GM12878 (cell line): ENCODE data around the gene DNAAF5. TPM values are rescaled to one million over a fixed set of nuclear protein-coding genes. Genes with fewer than 3 reads are reported as not detected.

Experiments used
- ATAC-seq: fragments of 200-7000 bp; cut with Tn5 transposase; 3 replicates; pipeline ENCODE4 v1.9.1; 2020; ENCODE audit warnings: mild to moderate bottlenecking, moderate library complexity
- BruUV-seq: library from RNA; stranded (reverse); fragments of 400-500 nt; replicated peaks from 2 replicates; lab custom pipeline; 2021; lab: Mats Ljungman, UMichigan
- CTCF ChIA-PET: fragments of 300-600 bp; sonication (Branson Sonifier 250); formaldehyde crosslinking; extraction: SDS; loops from one replicate; lab custom pipeline; 2021; ENCODE audit warnings: inconsistent platforms; lab: Yijun Ruan, JAX
- POLR2A ChIA-PET: fragments of 350-600 bp; formaldehyde crosslinking; extraction: SDS; loops from one replicate; lab custom pipeline; 2021; ENCODE audit warnings: inconsistent platforms; lab: Charles Lee
- RAD21 ChIA-PET: fragments of 300-600 bp; sonication (Branson Sonifier 250); formaldehyde crosslinking; loops from one replicate; lab custom pipeline; 2023; ENCODE audit warnings: antibody characterized with exemption; ENCODE audit not compliant: unreplicated experiment; lab: Charles Lee
- SMC1A ChIA-PET: fragments of 300-600 bp; sonication (Branson Sonifier 250); formaldehyde crosslinking; loops from one replicate; lab custom pipeline; 2023; ENCODE audit not compliant: unreplicated experiment, uncharacterized antibody; lab: Charles Lee
- DNase-seq: peaks from one replicate; pipeline ENCODE4 v3.0.0-alpha.2; 2011; ENCODE audit warnings: low read depth, low spot score
- FAIRE-seq: peaks from 3 replicates; lab custom pipeline; 2011; peaks lifted over from hg19 to GRCh38; lab: Jason Lieb, UNC
- H2AFZ ChIP-seq: 2 replicates; pipeline ENCODE4 v1.6.0; 2011; ENCODE audit warnings: low read depth, low read length, control low read depth; ENCODE audit not compliant: control insufficient read depth
- H3K27ac ChIP-seq: 2 replicates; pipeline ENCODE4 v1.5.1; 2011; ENCODE audit warnings: control low read depth; ENCODE audit not compliant: control insufficient read depth, insufficient read depth
- H3K27me3 ChIP-seq, 2 experiments: replicated peaks in 1 of 2; 2 replicates each; pipeline versions ENCODE4 v1.6.0 to v1.6.1; 2011; ENCODE audit warnings: low read length in 1 of 2; ENCODE audit not compliant: control insufficient read depth in 2 of 2, insufficient read depth in 2 of 2
- H3K36me3 ChIP-seq, 2 experiments: 2 replicates each; pipeline ENCODE4 v1.5.1; 2011; ENCODE audit warnings: low read length in 1 of 2; ENCODE audit not compliant: control insufficient read depth in 2 of 2, insufficient read depth in 2 of 2
- H3K4me1 ChIP-seq: 2 replicates; pipeline ENCODE4 v1.6.1; 2011; ENCODE audit warnings: mild to moderate bottlenecking, low read length, moderate library complexity, mixed read lengths; ENCODE audit not compliant: control insufficient read depth, insufficient read depth
- H3K4me2 ChIP-seq: 2 replicates; pipeline ENCODE4 v1.6.0; 2011; ENCODE audit warnings: control low read depth; ENCODE audit not compliant: control insufficient read depth, insufficient read depth
- H3K4me3 ChIP-seq: fragments of 200-600 bp; sonication (generic); 2 replicates; pipeline ENCODE4 v1.5.1; 2016
- H3K79me2 ChIP-seq: 2 replicates; pipeline ENCODE4 v1.6.0; 2011; ENCODE audit warnings: low read length; ENCODE audit not compliant: control insufficient read depth, insufficient read depth
- H3K9ac ChIP-seq: 2 replicates; pipeline ENCODE4 v1.8.0; 2011; ENCODE audit warnings: low read length, control low read depth, mixed read lengths; ENCODE audit not compliant: control insufficient read depth, insufficient read depth
- H3K9me3 ChIP-seq: replicated peaks from 3 replicates; pipeline ENCODE4 v1.5.1; 2011; ENCODE audit warnings: mild to moderate bottlenecking, low read length; ENCODE audit not compliant: control insufficient read depth, insufficient read depth
- H4K20me1 ChIP-seq: 2 replicates; pipeline ENCODE4 v1.6.0; 2011; ENCODE audit not compliant: control insufficient read depth, insufficient read depth
- BCL11A ChIP-seq: IDR thresholded peaks from 2 replicates; pipeline ENCODE4 v1.6.1; 2011; ENCODE audit warnings: low read depth, low read length
- CBFB ChIP-seq: IDR thresholded peaks from 2 replicates; pipeline ENCODE4 v1.6.1; 2016; ENCODE audit warnings: antibody characterized with exemption, low read depth
- EP300 ChIP-seq, 2 experiments: fragments of 150-350 bp in 1 of 2; IDR thresholded peaks; 2 replicates each; pipeline ENCODE4 v1.6.1; 2011 to 2012; ENCODE audit warnings: low read depth in 2 of 2, low read length in 2 of 2, borderline replicate concordance in 1 of 2, improper control_type of control experiment in 1 of 2, inconsistent platforms in 1 of 2; ENCODE audit not compliant: control insufficient read depth in 1 of 2
- GABPA ChIP-seq: IDR thresholded peaks from 2 replicates; pipeline ENCODE4 v1.6.1; 2014; ENCODE audit warnings: antibody characterized with exemption, low read depth, mild to moderate bottlenecking, inconsistent platforms
- HSF1 ChIP-seq: fragments of 150-350 bp; IDR thresholded peaks from 2 replicates; pipeline ENCODE4 v1.6.1; 2014; ENCODE audit warnings: mild to moderate bottlenecking, low read depth, low read length
- MTA3 ChIP-seq: IDR thresholded peaks from 2 replicates; pipeline ENCODE4 v1.6.1; 2012; ENCODE audit warnings: low read length, inconsistent platforms, borderline replicate concordance
- ZBED1 ChIP-seq: IDR thresholded peaks from 2 replicates; pipeline ENCODE4 v1.6.1; 2016; ENCODE audit warnings: borderline replicate concordance
- ZNF384 ChIP-seq: IDR thresholded peaks from 2 replicates; pipeline ENCODE4 v1.6.1; 2012; ENCODE audit warnings: low read depth, mild to moderate bottlenecking, low read length, improper control_type of control experiment, borderline replicate concordance
- WGBS: methylation state at CpG from one replicate; pipeline ENCODE4 v1.1.6; 2016; ENCODE audit warnings: low lambda C conversion rate; ENCODE audit not compliant: insufficient replicate concordance, insufficient coverage; ENCODE audit errors: missing lambda C conversion rate; 5-methylcytosine and 5-hydroxymethylcytosine counted together
- in situ Hi-C: fragments of 300-500 bp; cut with MboI; formaldehyde crosslinking; loops from 9 replicates; pipeline ENCODE4 v1.14.3; 2018; ENCODE audit warnings: mixed read lengths
- intact Hi-C: fragments of 100-400 bp; cut with micrococcal nuclease; formaldehyde crosslinking; loops from one replicate; pipeline ENCODE4 v1.14.2; 2022; ENCODE audit not compliant: unreplicated experiment
- polyA plus RNA-seq, 11 experiments: library from polyadenylated mRNA; depleted of rRNA in 4 of 11; unstranded in 6 of 11; stranded (reverse) in 5 of 11; fragments of >200 nt; fragmentation: Nextera tagmentation in 4 of 11; fragmentation: Illumina TruSeq in 1 of 11; extraction: Ambion mirVana in 4 of 11; extraction: Trizol in 1 of 11; gene quantifications; 1 replicate in 1 of 11; 2 replicates in 10 of 11; pipeline versions ENCODE4 v1.2.1 to v1.2.3, GENCODE V29; 2011 to 2016; ENCODE audit warnings: inconsistent platforms in 2 of 11, missing spikeins in 2 of 11, low read depth in 1 of 11
- total RNA-seq, 4 experiments: library from RNA; depleted of rRNA in 3 of 4; stranded (reverse); fragments of >200 nt in 3 of 4; fragmentation: Illumina TruSeq in 1 of 4; extraction: Trizol in 1 of 4; gene quantifications; 2 replicates each; pipeline versions ENCODE4 v1.2.1 to v1.2.3, GENCODE V29; 2013 to 2021

Gene DNAAF5
- total and polyA plus RNA-seq, 10 of the 15 experiments (the other 5 are each of a cell fraction or from before 2014, with no cell fraction given), result 1.8 to 38.3 (median 9.2) TPM

DNA sequence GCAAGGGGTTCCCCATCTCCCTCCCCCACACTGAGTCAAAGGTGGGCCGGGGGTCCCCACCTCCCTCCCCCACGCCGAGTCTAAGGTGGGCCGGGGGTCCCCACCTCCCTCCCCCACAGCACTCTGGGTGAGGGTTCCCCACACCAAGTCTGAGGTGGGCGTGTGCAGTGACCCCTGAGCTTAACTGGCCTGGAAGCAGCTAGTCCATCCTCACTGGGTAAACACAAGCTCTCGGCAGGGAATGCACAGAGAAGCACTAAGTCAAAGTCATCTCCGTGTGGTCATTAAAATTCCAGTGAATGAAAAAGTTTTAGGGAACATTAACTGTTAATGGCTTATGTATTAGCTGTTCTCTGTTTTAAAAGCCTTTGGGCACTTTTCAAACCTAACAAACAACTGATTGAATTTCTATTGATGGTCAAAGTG, 44.3 kb downstream of the DNAAF5 start:
- Histone ChIP-seq H3K79me2 (no peaks in the 10 kb centered on the region), H3K27ac (no peak overlapping the region), H2AFZ (no peak overlapping the region), H3K4me3 (no peak overlapping the region), H4K20me1 (no peaks in the 10 kb centered on the region), H3K27me3 (no peaks in the 10 kb centered on the region), H3K4me2 (no peak overlapping the region), H3K4me1 (no peaks in the 10 kb centered on the region), H3K36me3 (peaks cover 3 to 4% of the 10 kb centered on the region in 2 experiments; a peak in 3 of 4 replicates), H3K9me3 (no peaks in the 10 kb centered on the region), H3K9ac (no peak overlapping the region)
- ATAC-seq (no peak), FAIRE-seq (no peak), DNase-seq (no peak)
- RAD21 ChIA-PET, result interaction anchor here (1.4 kb wide), 1 partner anchor 449 kb away, joined by 3 read pairs; no protein-coding TSS in a partner anchor
- SMC1A ChIA-PET, result interaction anchor here (0.6 to 1.0 kb wide), 2 partner anchors 437 to 444 kb away, joined by 4 read pairs; no protein-coding TSS in a partner anchor
- TF ChIP-seq EP300 (IDR thresholded peaks at IDR 0.05; ENCODE audit: borderline replicate concordance in 1 of 2, control insufficient read depth in 1 of 2, low read depth in 2 of 2, low read length in 2 of 2) (no peak), GABPA (no peak), HSF1 (no peak), MTA3 (no peak), BCL11A (no peak), ZNF384 (no peak), CBFB (no peak), ZBED1 (no peak)
- intact Hi-C loops, result loop anchor here (5.0 kb wide), 1 partner anchor 448 kb away; no protein-coding TSS in a partner anchor
- POLR2A ChIA-PET, result interaction anchor here (0.6 kb wide), 1 partner anchor 198 kb away, joined by 3 read pairs; no protein-coding TSS in a partner anchor
- CTCF ChIA-PET, result no interaction called here
- WGBS, result 84% methylated on average over 7 of the region's 7 CpGs
- no TSS peak for BruUV-seq
- in situ Hi-C loops, result no loop called here
